Lung microvascular endothelial cell (primary cell): ENCODE data around the gene SLC6A11. TPM values are rescaled to one million over a fixed set of nuclear protein-coding genes. Genes with fewer than 3 reads are reported as not detected.

ENCODE experiments used
- DNase-seq, 2 donors: peaks; one replicate each; pipeline versions ENCODE4 v3.0.0 to v3.0.0-alpha.2; 2010; ENCODE audit warnings: low read depth in 2 of 2
- total RNA-seq: library from RNA; depleted of rRNA; stranded (reverse); fragments of >200 nt; gene quantifications from 2 replicates; pipeline ENCODE4 v1.2.1, GENCODE V29; 2014

The SLC6A11 gene
- total RNA-seq, 1 donor from 2014 or later, result not detected

DNA sequence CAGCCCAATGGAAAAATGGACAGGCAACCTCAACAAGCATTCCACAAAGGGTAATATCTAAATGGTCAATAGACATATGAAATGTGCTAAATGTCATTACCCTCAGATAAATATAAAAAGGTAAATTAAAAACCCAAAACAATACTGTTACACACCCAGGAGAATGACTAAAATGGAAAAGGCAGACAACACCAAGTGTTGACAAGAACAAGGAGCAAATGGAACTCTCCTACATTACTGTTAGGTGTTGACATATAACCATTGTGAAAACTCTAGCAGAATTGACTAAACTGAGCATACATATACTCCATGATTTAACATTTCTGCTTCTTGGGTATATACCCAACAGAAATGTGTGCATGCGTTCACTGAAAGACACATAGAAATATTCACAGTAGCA is 25.3 kb upstream of the SLC6A11 start:
- no peak for DNase-seq

DNA sequence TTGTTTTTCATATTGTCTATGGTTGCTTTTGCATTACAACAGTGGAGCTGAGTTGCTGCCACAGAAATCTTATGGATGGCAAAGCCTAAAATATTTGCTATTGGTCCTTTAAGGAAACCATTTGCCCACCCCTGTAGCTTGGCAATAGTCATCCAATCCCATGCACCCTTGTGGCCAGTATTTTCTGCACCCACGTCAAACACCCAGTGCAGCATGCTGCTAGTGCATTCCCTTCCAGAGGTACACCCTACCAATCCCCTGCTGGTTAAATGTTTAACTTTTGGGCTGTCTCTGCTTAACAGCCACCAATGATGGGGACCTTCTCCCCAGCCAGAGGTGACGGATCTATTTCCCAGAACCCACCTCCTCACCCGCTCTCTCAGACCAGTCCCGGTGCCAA is 23.8 kb upstream of the SLC6A11 start:
- DNase-seq, result no peak

DNA sequence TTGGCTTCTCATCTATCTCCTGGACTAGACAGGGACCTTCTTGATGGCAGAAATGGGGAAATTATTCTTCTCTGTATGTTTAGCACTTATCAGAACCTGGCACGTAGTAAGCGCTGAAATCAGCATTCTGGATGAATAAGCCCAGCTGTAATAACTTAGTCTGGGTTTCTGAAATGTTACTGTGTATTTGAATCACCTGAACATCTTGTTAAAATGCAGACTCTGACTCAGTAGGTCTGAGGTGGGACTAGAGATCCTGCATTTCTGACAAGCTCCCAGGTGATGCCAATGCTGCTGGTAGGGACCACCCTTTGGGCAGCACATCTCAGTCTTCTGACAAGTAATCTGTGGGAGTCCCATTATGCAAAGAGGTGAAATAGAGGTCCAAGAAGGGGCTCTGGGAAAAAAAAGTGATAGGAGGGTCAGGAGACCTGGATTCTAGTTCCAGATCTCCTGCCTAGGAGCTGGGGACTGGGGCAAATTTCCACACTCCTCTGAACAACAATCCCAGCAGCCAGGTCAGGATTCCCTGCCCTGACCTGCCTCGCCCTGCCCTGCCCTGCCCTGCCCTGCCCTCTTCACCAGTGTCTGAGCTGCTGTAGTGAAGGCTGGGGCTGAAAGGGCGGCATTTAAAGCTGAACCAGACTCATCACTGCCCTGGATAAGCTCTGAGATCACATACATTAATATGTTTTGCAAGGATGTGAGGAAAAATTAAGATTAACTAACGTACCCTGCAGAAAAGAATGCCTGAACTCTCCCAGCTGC is 17.2 kb upstream of the SLC6A11 start:
- DNase-seq, result no peak

DNA sequence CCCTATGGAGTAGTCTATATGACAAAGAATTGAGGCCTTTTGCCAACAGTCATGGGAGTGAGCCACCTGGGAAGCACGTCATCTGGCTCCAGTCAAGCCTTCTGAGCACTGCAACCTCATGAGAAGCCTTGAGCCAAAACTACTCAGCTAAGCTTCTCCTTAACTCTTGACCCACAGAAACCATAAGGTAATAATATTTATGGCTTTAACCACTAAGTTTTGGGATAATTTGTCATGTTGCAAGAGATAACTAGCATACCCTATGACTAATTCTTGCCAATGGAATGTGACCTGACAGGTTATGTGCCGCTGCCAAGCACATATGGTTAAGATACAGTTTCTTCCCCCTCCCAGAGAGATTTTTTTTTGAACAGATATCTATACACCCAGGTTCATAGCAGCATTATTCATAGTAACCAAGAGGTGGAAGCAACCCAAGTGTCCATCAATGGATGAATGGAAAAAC is 11.8 kb upstream of the SLC6A11 start:
- no peak for DNase-seq

DNA sequence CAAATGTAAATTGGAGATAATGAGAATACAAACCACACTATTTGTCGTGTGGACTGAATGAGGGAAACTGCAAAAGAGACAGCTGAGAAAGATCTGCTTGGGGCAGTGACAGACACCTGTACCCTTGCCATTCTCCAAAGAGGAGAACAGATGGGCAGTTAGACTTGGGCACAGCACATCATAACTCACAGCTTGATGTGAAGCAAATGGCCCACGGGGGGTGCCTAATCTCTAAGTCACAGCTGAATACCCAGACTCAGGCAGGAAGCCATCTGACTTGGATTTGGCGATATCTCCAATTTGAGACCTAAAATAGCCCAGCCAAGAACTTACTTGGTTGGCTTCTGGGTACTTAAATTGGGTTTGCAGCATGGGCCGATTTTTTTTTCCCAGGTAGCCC is 10.0 kb upstream of the SLC6A11 start:
- no peak for DNase-seq

DNA sequence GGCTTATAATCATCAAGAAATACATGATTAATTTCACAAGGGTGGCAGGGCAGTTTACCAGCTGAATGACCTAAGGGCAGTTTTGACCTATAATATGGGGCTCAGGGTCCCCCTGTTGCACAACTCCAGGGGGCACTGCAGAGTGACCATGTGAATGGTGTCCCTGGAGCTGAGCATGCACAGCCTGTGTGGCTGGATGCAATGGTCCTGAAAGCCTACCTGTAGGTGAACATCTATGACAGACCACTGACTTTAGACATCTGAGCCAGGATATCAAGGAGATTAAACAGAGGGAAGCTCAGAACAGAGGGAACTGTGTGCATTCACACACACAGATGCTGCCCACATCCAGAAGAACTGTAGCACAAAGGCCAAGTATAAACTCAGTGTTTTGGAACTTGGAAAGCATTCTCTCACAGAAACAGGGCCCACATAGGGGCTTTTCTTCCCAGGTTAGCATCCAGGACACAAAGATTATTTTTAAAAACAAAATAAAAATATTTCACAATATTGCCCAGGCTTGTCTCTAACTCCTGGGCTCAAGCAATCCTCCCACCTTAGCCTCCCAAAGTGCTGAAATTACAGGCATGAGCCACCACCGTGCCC is 7.8 kb upstream of the SLC6A11 start:
- DNase-seq, result no peak

DNA sequence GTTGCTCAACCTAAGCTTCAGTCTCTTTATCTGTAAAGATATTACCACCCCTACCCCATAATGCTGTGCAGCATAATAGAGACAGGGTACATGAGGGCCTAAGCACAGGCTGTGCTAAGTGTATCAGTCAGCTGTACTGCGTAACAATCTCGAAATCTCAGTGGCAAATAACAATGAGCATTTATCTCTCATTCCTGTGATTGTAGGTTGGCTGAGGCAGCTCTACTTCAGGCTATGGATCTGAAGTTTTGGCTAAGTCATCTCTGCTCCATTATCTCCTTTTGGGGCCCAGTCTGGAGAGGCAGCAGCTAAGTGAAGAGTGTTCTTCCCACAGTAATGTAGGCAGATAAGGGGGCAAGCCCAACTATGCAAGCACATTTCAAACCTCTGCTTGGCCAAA is 7.1 kb upstream of the SLC6A11 start:
- no peak for DNase-seq

DNA sequence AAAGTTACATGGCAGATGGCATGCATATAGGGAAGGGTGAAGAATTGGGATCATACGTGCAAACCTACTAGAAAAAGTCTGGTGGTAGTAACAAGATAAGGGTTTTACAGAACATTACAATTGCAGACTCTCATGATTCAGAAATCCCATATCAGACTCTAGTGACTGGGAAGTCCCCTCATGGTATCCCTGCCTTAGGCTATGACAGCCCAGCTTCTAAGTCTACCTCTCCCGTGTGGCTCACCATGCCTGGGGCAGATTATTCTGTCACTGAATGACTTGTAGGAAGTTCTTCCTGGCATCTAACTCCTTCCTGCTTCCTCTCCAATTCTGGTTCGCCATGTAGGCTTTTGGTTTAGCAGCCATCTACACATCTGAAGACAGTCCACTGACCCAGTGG is 5.7 kb upstream of the SLC6A11 start:
- no peak for DNase-seq

DNA sequence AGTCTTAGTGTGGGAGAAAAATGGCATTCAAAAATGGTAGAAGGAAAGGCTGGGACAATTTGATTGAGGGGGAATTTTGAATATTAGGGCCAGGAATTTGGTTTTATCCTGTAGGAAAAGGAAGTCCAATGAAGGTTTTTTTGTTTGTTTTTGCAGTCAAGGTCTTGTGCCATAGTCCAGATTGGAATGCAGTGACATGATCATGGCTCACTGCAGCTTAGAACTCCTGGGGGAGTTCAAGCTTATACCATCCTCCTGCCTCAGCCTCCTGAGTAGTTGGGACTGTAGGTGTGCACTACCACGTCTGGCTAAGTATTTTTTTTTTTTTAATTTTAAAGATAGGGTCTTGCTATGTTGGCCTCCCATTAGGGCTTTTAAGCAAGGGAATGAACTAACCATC is 2.6 kb upstream of the SLC6A11 start:
- no peak for DNase-seq

DNA sequence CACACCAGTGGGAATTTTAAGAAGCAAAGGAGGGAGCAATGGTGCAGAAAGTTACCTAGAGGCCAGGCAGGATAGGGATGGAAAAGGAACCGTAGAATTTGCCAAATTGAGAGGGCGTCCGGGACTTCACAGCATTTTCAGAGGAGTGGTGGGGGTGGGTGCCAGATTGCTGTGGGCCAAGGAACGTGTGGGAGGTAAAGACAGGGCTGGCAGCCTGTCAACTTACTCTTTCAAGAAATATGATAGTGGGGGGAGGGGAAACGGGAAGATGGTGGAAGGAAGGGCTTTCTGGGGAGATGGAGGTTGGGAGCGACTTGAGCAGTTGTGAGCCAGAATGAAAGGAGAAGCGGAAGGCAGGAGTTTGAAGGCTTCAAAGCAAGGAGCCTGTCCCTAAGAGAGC is 1.4 kb upstream of the SLC6A11 start:
- no peak for DNase-seq

DNA sequence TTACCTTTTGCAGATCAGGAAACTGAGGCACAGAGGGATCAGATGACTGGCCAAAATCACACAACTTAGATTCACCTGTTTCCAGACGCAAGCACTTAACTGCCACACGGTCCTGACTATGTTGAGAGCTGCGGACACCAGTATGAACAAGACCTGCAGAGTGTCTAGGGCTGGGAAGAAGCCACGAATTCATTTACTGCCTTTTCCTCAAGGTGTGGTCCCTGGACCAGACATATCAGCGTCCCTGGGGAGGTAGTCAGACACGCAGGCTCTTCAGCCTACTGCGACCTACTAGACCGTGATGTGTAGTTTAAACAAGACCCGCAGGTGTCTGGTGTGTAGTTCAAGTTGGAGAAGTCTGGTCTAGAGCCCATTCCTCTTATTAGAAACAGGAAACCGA is 541 bp upstream of the SLC6A11 start:
- no peak for DNase-seq

DNA sequence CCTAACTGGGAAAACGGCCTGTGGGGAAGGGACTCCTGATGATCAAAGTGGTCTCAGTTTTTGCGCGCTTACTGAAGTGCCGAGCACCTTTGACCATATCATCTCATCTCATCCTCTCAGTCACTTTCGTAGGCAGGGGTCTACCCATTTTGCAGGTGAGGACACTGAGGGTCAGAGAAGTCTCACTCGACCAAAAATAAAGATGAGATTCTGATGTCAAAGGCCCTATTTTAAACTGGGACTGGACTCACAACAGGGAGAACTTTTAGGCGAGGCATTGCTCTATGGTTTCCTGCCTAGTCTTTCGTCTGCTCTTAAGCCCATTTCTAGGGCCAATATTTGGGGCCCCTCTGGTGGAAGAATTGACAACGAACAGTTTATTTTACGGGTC is 830 bp downstream of the SLC6A11 start:
- DNase-seq, result no peak

DNA sequence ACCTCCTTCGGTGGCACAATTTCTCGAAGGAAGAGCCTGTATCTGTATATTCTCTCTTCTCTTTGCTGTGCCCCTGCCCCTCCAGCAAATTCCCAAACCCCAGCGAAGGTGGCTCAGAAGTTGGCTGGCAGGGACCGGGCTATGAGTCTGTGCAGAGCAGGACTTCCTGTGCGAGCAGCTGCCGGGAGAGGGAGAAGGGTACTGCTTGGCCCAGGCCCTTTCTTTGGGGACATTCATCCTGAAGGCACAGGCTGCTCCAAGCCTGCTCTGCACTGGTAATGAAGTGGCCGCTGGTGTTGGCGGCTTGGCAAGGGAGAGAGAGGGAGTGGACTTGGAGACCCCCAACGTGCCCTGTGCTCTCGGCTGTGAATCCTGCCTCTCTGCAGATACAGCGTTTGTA is 1.5 kb downstream of the SLC6A11 start:
- no peak for DNase-seq

DNA sequence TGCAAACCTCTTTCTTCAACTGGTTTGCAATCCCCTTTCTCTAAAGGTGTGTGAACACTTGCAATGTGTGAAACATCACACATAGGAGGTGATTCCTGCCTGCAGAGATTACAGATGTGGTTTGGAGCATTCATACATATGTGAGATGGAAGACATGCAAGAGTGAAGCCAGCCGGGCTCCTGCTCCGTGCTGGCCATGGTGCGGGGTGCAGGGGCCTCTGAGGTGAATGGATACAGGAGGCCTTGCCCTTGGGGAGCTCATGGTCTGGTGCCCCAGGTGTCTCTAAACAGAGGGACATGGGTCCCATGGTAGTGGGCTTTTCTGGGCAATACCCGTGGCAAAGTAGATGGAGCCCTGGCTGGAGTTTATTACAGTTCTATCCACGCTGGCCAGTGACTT is 6.0 kb downstream of the SLC6A11 start:
- no peak for DNase-seq

DNA sequence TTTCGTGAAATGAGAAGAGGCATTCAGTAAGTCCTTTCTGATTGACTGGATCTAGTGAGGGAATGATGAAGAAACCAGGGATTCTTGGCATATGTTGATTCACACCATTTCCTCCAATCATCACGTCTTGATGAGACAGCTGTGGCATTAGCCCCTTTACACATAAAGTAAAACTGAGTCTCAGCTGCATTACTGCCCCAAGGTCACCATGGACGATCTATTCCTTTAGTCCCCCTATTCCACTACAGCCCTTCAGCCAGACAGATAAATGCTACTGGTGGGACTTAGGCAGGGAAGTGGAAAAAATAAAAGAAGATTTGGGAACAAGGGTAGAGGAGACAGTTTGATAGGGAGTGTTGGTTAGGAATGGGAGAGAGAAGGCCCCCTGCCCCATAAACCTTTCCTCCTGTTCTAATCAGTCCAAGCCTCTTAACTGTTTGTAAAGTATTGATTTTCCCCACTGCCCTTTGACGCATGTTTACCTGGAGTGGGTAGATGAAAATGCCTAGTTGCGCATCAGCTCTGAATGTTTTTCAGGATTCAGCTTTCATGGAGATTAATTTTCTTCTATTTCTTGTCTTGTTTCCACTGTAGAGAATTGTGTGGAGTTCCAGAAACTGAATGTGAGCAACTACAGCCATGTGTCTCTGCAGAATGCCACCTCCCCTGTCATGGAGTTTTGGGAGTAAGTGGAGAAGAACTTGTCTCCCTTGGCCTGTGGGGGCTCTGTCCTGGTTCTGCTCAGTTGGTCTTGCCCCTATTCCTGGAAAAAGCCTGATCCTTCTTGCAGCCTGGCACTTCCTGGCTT is 6.9 kb downstream of the SLC6A11 start:
- no peak for DNase-seq

DNA sequence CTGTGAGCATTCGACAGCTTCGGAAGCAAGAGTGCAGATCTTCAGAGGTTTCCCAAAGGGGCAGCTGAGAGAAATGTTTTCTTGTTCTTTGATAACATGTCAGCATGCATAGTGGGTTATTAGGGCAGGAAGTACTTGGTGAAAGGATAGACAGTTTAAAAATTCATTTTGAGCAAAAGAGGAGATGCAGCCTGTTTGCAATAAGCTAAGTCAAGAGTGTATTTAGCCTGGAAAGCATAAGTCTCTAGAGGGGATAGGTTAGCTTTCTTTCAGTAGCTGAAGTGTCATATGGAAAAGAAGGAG is 7.4 kb downstream of the SLC6A11 start:
- DNase-seq, result no peak

DNA sequence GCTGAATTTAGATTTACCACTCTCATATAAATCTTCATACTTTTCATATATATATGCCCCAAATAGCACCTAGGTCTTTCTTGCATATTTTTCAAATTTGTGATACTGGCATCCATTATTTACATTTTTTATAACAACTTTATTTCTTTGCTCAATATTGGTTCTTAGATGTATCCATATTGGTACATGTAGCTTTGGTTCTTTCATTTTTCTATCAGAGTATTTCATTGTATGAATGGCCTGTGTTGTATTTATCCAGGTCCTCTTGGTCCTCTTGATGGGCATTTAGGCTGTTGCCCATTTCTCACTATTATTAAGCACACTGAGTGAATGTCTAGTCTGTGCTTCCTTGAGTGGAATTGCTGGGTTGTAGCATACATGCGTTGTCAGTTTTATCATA is 8.4 kb downstream of the SLC6A11 start:
- DNase-seq, result no peak

DNA sequence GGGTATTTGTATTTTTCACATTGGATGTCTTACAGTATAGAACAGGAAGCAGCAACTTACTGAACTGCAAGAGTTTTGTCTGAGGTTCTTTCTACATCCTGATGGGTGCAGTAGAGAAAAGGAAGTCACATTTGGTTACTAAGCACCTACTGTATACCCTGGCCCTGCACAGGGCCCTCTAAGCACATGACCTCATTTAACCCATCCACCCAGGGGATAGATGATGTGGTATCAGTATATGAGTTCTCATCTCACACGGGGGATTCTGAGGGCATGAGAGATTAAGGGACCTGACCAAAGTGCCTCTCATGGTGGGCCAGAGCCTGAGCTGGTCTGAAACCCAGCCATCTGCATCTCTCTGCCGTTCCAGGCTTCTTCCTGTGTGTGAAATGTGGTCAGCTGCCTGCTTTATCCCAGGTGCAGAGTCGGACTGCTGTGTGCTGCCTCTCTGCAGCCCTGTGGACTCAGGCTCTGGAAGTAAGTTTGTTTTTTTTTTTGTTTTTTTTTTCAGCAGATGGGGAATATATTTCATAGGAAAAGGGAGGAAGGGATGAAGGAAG is 17.9 kb downstream of the SLC6A11 start:
- DNase-seq, result no peak

DNA sequence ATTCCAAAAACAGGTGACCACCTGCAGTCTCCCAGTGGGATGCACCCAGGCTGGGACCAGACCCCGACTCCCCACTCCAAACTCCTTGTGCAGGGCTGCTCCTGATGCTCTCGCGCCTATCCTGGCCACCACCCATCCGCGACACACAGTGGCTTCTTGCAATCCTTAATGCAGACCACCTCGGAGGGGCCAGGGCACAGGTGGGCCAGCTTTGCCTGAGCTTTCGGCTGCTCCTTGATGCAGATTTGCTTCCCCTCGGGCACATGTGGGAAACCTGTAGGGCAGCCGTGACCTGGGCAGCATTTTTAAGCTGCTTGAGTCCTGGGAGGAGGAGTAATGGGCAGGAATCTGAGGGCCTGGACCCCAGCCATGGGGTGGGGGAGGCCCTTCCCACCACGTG is 18.9 kb downstream of the SLC6A11 start:
- DNase-seq, result no peak

DNA sequence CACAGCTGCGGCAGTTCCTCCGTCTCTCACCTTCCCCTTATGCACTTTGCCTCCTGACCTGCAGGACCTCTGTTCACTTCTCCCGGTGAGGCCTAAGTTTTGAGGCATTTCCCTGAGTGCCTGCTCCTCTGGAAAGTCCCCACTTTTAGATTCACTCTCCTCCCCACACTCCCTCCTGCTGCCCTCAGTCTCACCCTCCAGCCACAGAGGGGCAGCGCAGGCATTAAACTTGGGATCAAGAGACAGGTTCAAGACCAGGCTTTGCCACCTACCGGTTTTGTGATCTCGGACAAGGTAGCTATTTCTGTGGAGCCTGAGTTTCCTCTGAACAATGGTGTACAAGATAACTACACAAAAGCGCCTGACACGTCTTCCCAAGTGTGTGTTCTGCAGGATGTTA is 19.4 kb downstream of the SLC6A11 start:
- DNase-seq, result no peak

DNA sequence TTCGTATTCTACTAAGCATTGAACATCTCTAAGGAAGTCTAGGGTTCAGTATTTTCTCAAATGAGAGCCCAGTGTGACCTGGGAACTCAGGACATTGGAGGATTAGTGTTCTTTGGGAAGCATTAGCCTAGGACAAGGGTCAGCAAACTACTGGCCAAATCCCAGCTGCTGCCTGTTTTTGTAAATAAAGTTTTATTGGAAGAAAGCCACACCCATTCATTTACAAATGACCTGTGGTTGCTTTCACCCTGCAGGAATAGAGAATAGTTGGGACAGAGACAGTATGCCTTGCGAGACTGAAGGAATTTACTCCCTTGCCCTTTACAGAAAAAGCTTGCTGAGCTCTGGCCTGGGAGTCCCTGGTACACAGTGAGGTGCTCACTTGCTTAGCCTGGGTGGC is 20.6 kb downstream of the SLC6A11 start:
- no peak for DNase-seq

DNA sequence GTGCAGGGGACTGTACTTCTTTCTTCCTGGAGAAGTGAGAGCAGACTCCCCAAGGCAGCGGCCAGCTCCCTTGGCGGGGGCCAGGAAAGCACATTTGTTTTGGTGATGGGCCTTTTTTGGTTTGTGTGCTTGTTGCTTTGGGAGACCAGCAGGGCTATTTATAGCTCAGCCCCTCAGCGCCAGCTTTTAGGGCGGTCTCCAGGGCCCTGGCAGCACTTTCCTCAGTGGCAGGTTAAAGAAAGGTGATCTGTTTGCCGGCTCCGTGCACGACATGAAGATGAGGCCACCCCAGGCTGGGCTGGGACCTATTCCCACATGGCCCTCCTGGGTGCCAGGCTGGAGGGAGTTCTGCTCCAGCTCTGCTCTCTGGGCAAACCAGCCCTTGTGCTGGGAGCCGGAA is 21.8 kb downstream of the SLC6A11 start:
- no peak for DNase-seq

DNA sequence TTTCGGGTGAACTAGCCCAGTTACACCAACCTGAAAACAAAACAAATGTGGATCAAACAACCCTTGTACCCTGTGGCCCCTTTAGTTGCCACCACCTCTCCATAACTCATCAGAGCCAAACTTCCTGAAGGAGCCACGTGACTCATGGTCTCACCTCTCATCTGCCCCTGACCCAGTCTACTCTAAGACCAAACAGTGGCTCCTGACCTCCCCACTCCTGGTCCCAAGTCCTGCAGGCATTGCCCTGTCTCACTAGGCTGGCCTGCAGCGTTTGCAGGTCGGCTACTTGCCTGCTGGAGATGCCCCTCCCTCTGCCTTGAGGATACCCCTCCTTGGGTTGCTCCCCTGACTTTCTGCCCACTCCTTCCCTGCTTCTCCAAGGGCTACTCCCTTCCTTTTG is 23.1 kb downstream of the SLC6A11 start:
- DNase-seq, result no peak
